Suppressor macrophage treated with lipopolysaccharide for 1 hour (primary cell): ENCODE results near the gene MBOAT2.
"Not testable (repeated sequence)": the region's sequence is repeated elsewhere in the genome, so short reads cannot be mapped to it uniquely, and the experiment has no call there.

Experiments
- DNase-seq, 3 donors: peaks; one replicate each; pipeline ENCODE4 v3.0.0-alpha.2; 2020 to 2022

Gene MBOAT2

DNA sequence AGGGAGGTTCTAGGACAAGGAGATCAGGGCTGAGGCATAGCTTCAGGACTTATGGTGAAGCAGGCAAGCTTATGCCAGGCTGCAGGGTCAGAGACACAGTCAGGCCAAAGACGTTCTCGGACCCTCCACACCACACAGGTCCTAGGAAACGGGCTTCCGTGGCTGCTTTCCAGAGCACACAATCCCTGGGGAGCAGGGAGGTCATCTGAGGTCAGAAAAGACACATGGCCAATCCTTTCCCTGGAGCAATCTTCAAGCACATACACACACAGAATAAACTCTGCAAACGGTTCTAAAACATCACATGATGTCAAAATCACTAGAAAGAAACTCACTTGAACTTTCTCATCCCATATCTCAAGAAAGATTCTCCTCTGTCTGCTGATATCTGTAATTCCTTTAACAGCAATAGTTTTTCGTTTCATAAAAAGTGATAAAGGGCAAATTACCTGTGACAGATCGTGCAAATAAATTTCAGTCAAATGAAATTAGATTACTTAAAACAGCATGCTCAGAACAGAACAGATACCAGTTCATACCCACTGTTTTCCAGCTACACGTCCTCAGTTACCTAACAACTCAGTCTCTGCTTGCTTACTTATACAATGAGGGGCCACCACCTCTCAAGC, 63.9 kb downstream of the MBOAT2 start:
- DNase-seq: no peak

DNA sequence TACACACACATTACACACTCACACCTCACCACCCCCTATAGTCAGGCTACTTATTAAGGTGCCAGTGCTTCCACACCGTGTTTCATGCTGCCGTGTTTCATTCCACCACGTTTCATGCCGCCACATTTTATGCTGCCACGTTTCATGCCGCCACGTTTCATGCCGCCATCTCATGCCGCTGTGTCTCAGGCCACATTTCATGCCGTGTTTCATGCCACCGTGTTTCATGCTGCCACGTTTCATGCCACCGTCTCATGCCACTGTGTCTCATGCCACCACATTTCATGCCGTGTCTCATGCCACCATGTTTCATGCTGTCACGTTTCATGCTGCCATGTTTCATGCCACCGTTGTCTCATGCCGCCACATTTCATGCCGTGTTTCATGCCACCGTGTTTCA, 65.1 kb downstream of the MBOAT2 start:
- DNase-seq: no peak

DNA sequence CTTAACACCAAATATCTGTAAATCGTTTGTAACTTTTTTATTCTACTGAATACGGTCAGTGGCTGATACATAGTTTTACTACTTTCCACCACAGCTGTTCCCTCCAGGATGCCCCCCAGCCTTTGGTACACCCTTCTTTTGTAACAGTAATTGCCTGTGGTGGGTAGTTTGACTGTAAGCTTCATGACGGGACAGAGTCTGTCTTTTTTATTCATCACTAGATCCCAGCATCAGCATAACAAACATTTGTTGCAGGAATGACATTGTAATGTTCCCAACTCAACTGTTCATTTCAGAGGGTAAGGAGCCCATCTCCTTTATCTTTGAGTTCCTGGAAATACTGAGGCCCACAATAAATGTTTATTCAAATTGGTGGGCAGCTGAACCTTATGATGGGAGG, 67.5 kb downstream of the MBOAT2 start:
- no peak for DNase-seq

DNA sequence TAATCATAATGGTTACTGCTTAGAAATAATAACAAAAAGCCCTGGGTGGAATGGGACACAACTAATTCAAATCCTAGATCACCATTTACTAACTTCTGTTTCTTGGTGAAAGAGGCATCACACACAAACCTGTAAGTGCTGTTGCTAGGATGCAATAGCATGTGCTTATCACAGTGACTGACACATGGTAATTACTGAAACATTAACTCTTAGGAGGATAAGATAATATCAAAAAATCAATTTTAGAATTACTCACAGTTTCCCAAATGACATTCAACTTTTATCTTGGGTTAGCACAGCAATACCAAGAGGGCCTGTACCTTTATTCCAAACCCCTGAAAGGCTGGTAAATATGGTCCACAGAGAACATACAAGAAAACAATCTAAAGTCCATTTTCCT, 69.1 kb downstream of the MBOAT2 start:
- DNase-seq: no peak

DNA sequence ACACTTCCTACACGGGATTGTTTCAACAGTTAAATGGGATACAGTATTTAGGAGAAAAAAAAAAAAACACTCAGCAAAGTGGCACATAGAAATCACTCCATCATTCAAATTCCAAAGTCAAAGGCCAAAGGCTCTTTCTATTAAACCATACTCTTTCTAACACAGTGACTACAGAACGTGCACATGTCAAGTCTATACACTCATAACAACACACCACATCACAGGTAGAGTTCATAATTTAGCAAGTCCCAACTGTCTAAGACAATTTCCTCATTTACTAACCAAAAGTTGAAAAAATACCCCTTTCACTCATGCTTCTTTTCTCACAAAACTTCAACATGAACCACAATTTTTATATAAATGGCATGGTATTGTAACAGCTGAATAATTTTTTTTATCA, 70.8 kb downstream of the MBOAT2 start:
- no peak for DNase-seq

DNA sequence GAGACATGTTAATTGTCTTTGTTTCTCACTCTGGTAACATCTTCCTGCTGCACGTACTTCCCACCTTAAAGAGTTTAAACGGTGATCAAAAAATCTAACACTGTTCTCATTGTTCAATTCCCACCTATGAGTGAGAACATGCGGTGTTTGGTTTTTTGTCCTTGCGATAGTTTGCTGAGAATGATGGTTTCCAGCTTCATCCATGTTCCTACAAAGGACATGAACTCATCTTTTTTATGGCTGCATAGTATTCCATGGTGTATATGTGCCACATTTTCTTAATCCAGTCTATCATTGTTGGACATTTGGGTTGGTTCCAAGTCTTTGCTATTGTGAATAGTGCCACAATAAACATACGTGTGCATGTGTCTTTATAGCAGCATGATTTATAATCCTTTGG, 73.3 kb downstream of the MBOAT2 start:
- DNase-seq: not testable (repeated sequence)

DNA sequence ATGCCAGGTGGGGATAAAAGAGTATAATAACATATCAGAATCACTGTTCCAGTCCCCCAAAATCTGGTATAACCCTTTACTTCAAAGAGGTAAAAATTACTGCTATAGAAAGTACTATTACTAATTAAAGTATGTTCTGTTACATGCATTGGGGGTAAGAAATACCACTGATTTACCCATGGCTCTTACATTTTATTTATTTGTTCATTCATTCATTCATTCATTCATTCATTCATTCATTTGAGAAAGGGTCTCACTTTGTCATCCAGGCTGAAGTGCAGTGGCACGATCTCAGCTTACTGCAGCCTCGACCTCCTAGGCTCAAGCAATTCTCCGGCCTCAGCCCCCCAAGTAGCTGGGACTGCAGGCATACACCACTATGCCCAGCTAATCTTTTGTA, 74.4 kb downstream of the MBOAT2 start:
- DNase-seq: no peak

DNA sequence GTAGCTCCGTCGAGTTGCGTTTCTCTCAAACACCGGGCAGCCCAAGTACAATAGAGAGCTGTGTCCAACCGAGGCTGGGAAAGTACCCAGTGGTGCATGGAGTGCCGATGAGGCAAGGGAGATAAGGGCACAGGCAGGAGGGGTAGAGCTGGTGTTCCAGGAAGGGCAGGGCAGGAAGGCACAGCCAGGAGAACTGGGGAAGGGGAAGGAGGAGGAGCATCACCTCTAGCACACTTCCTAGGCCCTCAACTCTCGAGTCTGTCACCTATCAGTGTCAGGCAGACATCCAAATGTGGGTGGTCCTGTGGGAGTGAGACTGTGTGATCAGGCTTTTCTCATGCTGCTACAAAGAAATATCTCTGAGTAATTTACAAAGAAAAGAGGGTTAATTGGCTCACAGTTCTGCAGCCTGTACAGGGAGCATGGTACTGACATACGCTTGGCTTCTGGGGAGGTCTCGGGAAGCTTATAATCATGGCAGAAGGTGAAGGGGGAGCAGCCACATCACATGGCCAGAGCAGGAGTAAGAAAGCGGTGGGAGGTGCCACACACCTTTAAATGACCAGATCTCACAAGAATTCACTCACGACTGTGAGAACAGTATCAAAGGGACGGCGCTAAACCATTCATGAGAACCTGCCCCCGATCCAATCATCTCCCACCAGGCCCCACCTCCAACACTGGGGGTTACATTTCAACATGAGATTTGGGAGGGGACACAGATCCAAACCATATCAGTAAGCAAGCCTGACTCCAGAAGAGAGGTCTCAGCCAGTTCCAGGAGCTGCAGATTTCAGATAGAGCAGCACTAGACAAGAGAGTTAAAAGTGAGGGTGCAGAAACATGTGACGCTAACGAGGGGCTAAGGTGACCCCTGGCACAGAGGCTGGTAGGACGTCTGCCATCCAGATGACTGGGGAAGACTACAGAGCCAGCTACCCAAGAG, 75.7 kb downstream of the MBOAT2 start:
- no peak for DNase-seq

DNA sequence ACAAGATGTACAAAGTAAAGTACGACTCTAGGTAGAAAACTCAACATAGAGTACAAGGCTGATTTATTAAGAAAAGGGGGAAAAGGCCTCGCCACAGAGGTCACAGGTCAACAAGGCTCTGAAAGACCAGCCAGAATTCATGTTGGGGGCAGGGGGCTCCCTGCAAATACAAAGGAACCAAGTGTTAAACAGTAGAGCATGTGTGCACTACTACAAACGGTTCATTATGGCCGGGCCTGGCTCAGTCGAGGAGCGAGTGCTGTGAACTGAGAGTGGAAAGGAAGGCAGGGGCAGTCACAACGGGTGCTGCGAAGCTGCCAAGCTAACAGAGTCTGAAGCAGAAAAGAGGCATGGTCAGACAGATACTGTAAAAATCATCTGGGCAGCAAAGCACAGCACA, 77.1 kb downstream of the MBOAT2 start:
- no peak for DNase-seq

DNA sequence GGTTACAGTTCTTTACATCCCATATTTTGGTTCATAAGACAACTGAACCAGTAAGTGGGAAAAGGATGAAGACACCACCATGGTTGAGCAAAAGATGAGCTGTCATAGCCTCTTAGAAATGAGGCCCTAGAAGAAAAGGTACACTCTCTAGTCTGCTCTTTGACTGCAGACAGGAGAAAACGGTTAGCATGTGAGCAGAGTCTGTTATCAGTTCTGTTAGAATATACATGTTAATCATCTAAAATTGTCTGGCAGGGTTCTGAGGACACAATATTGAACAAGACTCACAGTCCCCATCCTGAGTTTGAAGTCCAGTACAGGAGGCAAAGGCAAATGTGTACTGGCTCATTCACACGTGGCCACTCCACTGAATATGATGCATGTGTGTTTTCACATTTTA, 78.1 kb downstream of the MBOAT2 start:
- no peak for DNase-seq

DNA sequence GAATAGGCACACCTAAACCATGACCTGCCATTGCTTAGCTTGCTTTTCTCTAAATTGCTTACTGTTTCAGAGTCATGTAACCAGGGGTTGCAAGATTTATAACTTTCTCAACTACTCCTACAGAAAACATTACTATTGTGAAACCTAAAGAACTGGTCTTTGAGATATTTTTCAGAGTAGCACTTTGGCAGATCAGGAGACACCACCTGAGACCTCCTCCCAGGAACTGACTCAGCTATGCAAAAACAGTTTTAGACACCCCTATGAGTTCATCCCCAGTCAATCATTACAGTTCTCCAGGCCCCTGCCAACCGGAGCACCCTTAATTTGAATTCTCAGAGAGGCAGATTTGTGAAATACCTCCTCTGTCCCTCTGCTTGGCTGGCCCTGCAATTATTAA, 80.3 kb downstream of the MBOAT2 start:
- no peak for DNase-seq

DNA sequence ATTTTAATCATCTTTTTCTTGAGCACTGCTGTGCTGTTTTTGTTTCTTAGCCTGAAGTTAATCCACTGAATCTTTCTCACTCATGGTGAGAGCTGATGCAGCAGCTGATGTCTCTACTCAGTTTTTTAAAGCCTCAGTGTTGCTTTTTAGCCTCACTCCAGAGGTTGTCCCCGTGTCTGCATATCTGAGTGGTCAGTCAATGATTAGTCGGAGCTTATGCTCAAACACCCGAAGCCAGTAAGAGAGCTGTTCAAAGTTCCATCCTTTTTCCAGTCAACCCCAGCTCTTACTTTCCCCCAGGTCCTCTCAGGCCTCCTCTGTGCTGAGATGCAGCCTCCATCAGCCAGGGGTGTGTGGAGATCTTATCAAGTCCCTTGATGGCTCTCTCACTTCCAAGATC, 81.1 kb downstream of the MBOAT2 start:
- no peak for DNase-seq

DNA sequence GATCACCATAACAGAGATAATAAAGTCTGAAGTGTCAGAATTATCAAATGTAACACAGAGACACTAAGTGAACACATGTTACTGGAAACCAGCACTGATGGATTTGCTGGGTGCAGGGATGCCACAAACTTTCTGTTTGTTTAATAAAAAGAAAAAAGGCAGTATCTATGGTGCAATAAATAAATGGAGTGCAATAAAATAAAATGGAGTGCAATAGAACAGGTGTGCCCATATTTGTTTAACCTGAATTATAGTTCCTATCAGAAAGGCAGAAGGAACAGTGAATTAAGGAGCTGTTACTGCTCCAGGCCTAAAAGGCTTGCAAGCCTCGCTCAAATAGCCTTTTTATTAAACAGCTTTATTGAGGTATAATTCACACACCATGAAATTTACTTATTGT, 85.1 kb downstream of the MBOAT2 start:
- no peak for DNase-seq

DNA sequence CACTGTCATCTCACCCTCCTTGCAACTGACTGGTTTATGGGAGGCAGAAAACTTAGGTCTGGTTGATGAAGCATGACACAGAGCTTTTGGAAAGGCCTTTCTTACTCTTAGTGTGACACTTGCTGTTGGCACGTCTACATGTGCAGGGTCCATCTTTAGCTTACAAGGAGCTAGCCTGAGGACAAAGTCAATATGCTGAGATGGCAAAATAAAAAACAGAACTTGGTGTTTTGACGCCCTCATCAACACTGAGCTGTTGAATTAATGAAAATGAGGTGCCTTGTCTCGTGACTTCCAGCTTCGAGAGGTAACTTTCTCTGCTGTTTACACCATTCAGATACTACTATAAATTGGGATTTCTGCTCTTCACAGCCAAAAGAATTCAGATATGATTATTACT, 87.5 kb downstream of the MBOAT2 start:
- DNase-seq: no peak

DNA sequence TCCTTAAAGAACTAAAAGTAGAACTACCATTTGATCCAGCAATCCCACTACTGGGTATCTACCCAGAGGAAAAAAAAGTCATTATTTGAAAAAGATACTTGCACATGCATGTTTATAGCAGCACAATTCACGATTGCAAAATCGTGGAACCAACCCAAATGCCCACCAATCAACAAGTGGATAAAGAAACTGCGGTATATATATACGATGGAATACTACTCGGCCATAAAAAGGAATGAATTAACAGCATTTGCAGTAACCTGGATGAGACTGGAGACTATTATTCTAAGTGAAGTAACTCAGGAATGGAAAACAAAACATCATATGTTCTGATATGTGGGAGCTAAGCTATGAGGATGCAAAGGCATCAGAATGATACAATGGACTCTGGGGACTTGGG, 89.7 kb downstream of the MBOAT2 start:
- DNase-seq: not testable (repeated sequence)

DNA sequence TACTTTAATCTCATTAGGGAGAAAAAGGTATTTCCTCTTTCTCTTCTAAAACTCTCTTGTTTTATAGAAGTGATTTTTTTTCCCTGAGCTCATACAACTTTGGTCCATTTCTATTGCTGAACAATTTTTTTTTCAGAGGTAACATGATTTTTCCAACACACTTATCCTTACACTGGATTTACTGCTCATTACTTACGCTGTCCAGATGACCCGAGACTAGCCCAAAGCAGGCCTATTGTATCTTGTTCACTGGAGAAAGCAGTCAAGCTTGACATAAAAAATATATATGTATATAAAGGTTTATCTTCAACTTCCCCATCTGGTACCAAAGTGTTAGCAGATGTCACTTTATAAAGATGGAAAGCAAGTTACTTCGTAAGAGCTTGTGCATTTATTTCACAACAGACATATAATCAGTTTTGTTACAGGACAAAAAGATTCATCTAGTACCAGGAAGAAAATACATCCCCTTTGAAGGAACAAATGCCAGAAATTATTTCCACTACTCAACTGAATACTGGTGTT, 95.7 kb downstream of the MBOAT2 start:
- no peak for DNase-seq

DNA sequence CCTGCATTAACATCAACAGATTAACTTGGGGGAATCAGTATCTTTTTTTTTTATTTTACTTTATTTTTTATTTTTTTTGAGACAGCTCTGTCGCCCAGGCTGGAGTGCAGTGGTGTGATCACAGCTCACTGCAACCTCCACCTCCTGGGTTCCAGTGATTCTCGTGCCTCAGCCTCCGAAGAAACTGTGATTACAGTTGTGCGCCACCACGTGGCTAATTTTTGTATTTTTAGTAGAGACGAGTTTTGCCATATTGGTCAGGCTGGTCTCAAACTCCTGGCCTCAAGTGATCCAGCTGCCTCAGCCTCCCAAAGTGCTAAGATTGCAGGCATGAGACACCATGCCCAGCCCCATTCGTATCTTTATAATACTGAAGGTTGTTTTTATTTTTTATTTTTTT, 99.6 kb downstream of the MBOAT2 start:
- DNase-seq: not testable (repeated sequence)

DNA sequence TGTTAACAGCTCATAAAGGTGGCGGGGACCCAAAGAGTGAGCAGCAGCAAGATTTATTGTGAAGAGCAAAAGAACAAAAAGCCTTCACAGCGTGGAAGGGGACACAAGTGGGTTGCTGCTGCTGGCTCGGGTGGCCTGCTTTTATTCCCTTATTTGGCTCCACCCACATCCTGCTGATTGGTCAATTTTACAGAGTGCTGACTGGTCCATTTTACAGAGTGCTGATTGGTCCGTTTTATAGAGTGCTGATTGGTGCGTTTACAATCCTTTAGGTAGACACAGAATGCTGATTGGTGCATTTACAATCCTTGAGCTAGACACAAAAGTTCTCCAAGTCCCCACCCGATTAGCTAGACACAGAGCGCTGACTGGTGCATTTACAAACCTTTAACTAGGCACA, 100.7 kb downstream of the MBOAT2 start:
- DNase-seq: not testable (repeated sequence)

DNA sequence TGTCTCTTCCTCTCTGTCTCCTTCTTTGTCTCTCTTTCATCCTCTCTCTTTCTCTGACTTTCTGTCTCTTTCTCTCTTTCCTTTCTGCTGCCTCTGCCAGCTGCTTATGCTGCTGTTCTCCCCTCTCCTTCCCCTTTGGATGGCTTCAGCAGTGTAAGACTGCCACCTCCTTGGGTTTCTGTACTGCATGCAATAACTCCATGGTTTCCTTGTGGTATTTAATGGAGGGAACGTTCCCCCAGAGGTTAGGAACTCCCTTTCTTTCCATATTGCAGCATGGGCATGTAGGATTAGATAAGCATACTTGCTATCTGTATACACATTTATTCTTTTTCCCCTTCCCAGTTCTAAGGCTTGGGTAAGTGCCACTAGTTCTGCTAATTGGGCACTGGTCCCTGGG, 106.3 kb downstream of the MBOAT2 start:
- DNase-seq: not testable (repeated sequence)

DNA sequence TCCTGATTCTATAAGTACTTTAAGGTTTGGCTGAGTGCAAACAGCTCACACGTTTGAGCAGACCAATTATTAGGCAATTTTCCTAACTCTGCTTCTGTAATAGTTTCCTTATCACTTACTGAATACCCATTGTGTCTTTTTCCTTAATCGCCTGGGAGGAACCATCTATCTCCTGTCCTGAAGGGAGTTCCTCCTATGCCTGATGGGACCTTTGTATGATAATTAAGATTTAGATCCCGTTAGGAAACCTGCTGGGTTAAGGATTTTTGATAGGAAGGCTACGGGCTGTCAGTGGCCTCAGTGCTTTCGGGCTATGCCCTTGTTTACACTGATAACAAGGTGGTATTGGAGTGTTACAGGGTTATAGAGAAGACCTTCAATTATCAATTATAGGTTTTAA, 106.8 kb downstream of the MBOAT2 start:
- not testable (repeated sequence) for DNase-seq

DNA sequence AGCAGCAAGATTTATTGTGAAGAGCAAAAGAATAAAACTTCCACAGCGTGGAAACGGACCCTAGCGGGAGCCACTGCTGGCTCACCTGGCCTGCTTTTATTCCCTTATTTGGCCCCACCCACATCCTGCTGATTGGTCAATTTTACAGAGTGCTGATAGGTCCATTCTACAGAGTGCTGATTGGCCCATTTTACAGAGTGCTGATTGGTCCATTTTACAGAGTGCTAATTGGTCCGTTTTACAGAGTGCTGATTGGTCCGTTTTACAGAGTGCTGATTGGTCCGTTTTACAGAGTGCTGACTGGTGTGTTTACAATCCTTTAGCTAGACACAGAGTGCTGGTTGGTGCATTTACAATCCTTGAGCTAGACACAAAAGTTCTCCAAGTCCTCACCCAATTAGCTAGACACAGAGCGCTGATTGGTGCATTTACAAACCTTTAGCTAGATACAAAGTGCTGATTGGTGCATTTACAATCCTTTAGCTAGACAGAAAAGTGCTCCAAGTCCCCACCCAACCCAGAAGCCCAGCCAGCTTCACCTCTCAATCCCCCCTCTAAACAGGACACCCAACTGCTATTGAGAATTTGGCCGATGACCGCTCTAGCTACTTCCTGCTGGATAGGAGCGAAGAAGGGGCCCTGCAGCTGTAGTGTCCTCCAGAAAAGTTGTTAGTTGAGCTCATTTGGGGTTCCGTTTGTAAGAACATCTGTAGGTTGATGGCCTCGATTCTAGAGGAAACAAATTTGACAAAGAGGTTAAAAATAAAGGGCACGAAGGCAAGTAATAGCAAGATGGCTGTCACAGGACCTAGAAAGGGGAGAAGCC, 108.2 kb downstream of the MBOAT2 start:
- DNase-seq: not testable (repeated sequence)

DNA sequence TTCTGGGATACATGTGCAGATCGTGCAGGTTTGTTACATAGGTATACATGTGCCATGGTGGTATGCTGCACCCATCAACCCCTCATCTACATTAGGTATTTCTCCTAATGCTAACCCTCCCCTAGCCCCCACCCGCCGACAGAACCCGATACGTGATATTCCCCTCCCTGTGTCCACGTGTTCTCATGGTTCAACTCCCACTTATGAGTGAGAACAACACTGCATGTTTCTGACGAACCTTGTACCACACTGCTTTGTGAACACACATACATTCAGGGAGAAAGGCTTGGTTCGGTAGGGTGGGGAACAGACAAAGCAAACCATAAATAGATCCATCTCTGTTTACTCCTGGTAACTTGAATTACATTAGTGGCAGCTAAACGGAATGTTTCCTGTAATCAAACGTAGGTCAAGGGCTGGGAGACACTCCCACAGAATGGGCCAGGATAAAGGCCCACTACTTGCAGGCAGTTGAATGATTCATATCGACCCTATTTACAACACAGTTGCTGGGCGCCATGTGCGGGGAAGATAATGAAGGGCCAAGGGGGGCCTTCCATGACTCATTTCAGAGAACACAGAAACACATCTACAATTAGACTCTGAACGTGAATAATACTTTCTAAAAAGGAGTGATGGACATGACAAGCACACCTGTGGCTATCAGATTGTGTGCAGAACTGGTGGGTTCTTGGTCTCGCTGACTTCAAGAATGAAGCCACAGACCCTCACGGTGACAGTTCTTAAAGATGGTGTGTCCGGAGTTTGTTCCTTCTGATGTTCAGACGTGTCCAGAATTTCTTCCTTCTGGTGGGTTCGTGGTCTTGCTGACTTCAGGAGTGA, 109.3 kb downstream of the MBOAT2 start:
- no peak for DNase-seq
